Activated effector memory CD4-positive, alpha-beta T cell treated with Interleukin-2 at 50 U/mL for 16 hours (primary cell): ENCODE results near the gene FAM131C.
"Not testable (repeated sequence)": the region's sequence is repeated elsewhere in the genome, so short reads cannot be mapped to it uniquely, and the experiment has no call there.

Experiments used
- DNase-seq: peaks from one replicate; pipeline ENCODE4 v3.0.0-alpha.2; 2020

FAM131C gene

GRCh38 chr1:16076031-16076864 lies 2.8 kb upstream of the FAM131C start:
- DNase-seq: no peak

GRCh38 chr1:16075337-16076030 lies 2.0 kb upstream of the FAM131C start:
- no peak for DNase-seq

- DNase-seq: no peak
Observed at GRCh38 chr1:16074217-16074616, 766 bp upstream of the FAM131C start.

- DNase-seq: no peak
Observed at GRCh38 chr1:16072616-16073484, 601 bp downstream of the FAM131C start.

- DNase-seq: no peak
Observed at GRCh38 chr1:16072095-16072494, 1.4 kb downstream of the FAM131C start.

GRCh38 chr1:16071614-16072013 lies 1.8 kb downstream of the FAM131C start:
- no peak for DNase-seq

GRCh38 chr1:16070640-16071355 lies 2.7 kb downstream of the FAM131C start:
- no peak for DNase-seq

GRCh38 chr1:16068356-16069270 lies 4.8 kb downstream of the FAM131C start:
- no peak for DNase-seq

- DNase-seq: no peak
Observed at GRCh38 chr1:16067933-16068332, 5.5 kb downstream of the FAM131C start.

- no peak for DNase-seq
Observed at GRCh38 chr1:16067127-16067768, 6.2 kb downstream of the FAM131C start.

- no peak for DNase-seq
Observed at GRCh38 chr1:16066245-16066644, 7.2 kb downstream of the FAM131C start.

- no peak for DNase-seq
Observed at GRCh38 chr1:16065269-16065576, 8.2 kb downstream of the FAM131C start.

GRCh38 chr1:16064536-16065268 lies 8.7 kb downstream of the FAM131C start:
- DNase-seq: no peak

GRCh38 chr1:16063921-16064320 lies 9.5 kb downstream of the FAM131C start:
- DNase-seq: no peak

GRCh38 chr1:16063226-16063829 lies 10.1 kb downstream of the FAM131C start:
- DNase-seq: no peak

- not testable (repeated sequence) for DNase-seq
Observed at GRCh38 chr1:16062687-16063075, 10.8 kb downstream of the FAM131C start.

- not testable (repeated sequence) for DNase-seq
Observed at GRCh38 chr1:16061989-16062686, 11.3 kb downstream of the FAM131C start.

- no peak for DNase-seq
Observed at GRCh38 chr1:16061266-16061665, 12.2 kb downstream of the FAM131C start.

- not testable (repeated sequence) for DNase-seq
Observed at GRCh38 chr1:16058394-16059120, 14.9 kb downstream of the FAM131C start.
